Measurements from ENCODE around the gene NCOR1.
A peak's percentile ranks its signal among the peaks of the same experiment; 100 is the strongest.

NCOR1 gene

GRCh38 chr17:15981646-15982580, 233.4 kb downstream of the NCOR1 start:
- DNase-seq (ENCODE audit: extremely low spot score): no peak
- POLR2A ChIA-PET: no interaction called here
- TF ChIP-seq CTCF (IDR thresholded peaks at IDR 0.05; ENCODE audit: control extremely low read depth, extremely low read depth, low read depth, missing control alignments): no peak
- CTCF ChIA-PET: interaction anchor here (1.3 kb wide), 2 partner anchors 11 to 17 kb away, joined by 4 to 6 read pairs; partner anchors contain the start of genes TTC19 and ZSWIM7

GRCh38 chr17:15981208-15981607, 234.1 kb downstream of the NCOR1 start:
- POLR2A ChIA-PET: no interaction called here

More at GRCh38 chr17:15981208-15981607, 234.1 kb downstream of the NCOR1 start:
- CTCF ChIA-PET: interaction anchor here (1.3 kb wide), 1 partner anchor 18 kb away, joined by 6 read pairs; the partner anchor contains the start of genes TTC19 and ZSWIM7
- DNase-seq (ENCODE audit: extremely low spot score): peak; percentile 60
- no peak for TF ChIP-seq CTCF (IDR thresholded peaks at IDR 0.05; ENCODE audit: control extremely low read depth, extremely low read depth, low read depth, missing control alignments)

All from GM10248 (cell line).